ENCODE data around the gene SMURF1.

GRCh38 chr7:99072126-99072525, 71.8 kb downstream of the SMURF1 start:
- TF ChIP-seq HNF4G (IDR thresholded peaks at IDR 0.05) (no peak), CTCF (IDR thresholded peaks at IDR 0.05; ENCODE audit: low read depth, low read length, missing input control) (no peak), EGR1 (IDR thresholded peaks at IDR 0.05; ENCODE audit: low read depth in 2 of 2) (no peak), TAF1 (conservative IDR thresholded peaks at IDR 0.05) (no peak), ZBTB33 (IDR thresholded peaks at IDR 0.05) (no peak), SP1 (IDR thresholded peaks at IDR 0.05) (no peak), REST (IDR thresholded peaks at IDR 0.05) (no peak), FOXA1 (IDR thresholded peaks at IDR 0.05) (no peak), YY1 (IDR thresholded peaks at IDR 0.05) (no peak), NR2F2 (IDR thresholded peaks at IDR 0.05) (no peak), GABPA (IDR thresholded peaks at IDR 0.05 in 1 of 2, conservative IDR thresholded peaks at IDR 0.05 in 1 of 2) (no peak), RAD21 (IDR thresholded peaks at IDR 0.05) (no peak), JUND (IDR thresholded peaks at IDR 0.05) (no peak)
- TF ChIP-seq, protein P1, sequence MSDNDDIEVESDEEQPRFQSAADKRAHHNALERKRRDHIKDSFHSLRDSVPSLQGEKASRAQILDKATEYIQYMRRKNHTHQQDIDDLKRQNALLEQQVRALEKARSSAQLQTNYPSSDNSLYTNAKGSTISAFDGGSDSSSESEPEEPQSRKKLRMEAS (IDR thresholded peaks at IDR 0.05): no peak
